ENCODE results near the gene COA7.

GRCh38 chr1:52746189-52746588, 48.0 kb upstream of the COA7 start:
- TF ChIP-seq CTCF (IDR thresholded peaks at IDR 0.05), result no peak
- no peak for TF ChIP-seq POLR2AphosphoS5 (IDR thresholded peaks at IDR 0.05; ENCODE audit: low read depth, low read length)
- TF ChIP-seq EZH2phosphoT487 (IDR thresholded peaks at IDR 0.05; ENCODE audit: borderline replicate concordance, low read depth), result no peak
- no peak for TF ChIP-seq TAF1 (IDR thresholded peaks at IDR 0.05; ENCODE audit: borderline replicate concordance, low read depth, low read length)
- no peak for TF ChIP-seq ZBTB33 (IDR thresholded peaks at IDR 0.05; ENCODE audit: borderline replicate concordance, low read depth)
- TF ChIP-seq TEAD4 (IDR thresholded peaks at IDR 0.05; ENCODE audit: borderline replicate concordance, insufficient read depth), result no peak
- no peak for TF ChIP-seq REST (IDR thresholded peaks at IDR 0.05; ENCODE audit: low read depth, low read length)
- TF ChIP-seq PBX3 (IDR thresholded peaks at IDR 0.05), result no peak
- TF ChIP-seq TCF12 (IDR thresholded peaks at IDR 0.05), result no peak
- no peak for TF ChIP-seq SIN3A (IDR thresholded peaks at IDR 0.05; ENCODE audit: borderline replicate concordance, low read depth, low read length)
- TF ChIP-seq ELF1 (IDR thresholded peaks at IDR 0.05), result no peak
- no peak for TF ChIP-seq RAD21 (IDR thresholded peaks at IDR 0.05; ENCODE audit: low read length)
- no peak for TF ChIP-seq JUND (IDR thresholded peaks at IDR 0.05)
- TF ChIP-seq EP300 (IDR thresholded peaks at IDR 0.05; ENCODE audit: borderline replicate concordance in 1 of 2, low read depth in 1 of 2, low read length in 1 of 2), result no peak
